ENCODE data around the gene PPP1R16B. TPM values are rescaled to one million over a fixed set of nuclear protein-coding genes. Genes with fewer than 3 reads are reported as not detected.

PPP1R16B gene
- total and polyA plus RNA-seq, 10 of the 15 experiments (the other 5 are each of a cell fraction or from before 2014, with no cell fraction given) = 13.4 to 90.2 (median 66.7) TPM

- Histone ChIP-seq H3K4me1 (ENCODE audit: control insufficient read depth, insufficient read depth, low read length) (no peaks in the 10 kb centered on the region), H3K4me3 (no peak overlapping the region), H3K36me3 (ENCODE audit: control insufficient read depth in 2 of 2, insufficient read depth in 2 of 2, low read length in 1 of 2) (peaks cover 9 to 13% of the 10 kb centered on the region in 2 experiments), H2AFZ (ENCODE audit: control insufficient read depth, low read depth, low read length) (no peak overlapping the region), H3K9me3 (replicated peaks; ENCODE audit: control insufficient read depth, insufficient read depth, low read length) (no peaks in the 10 kb centered on the region), H3K9ac (ENCODE audit: control insufficient read depth, insufficient read depth, low read length) (no peak overlapping the region), H3K79me2 (ENCODE audit: control insufficient read depth, insufficient read depth, low read length) (no peaks in the 10 kb centered on the region), H4K20me1 (ENCODE audit: control insufficient read depth, insufficient read depth) (no peaks in the 10 kb centered on the region), H3K27ac (ENCODE audit: control insufficient read depth, insufficient read depth) (no peak overlapping the region), H3K4me2 (ENCODE audit: control insufficient read depth, insufficient read depth) (no peak overlapping the region), H3K27me3 (replicated peaks in 1 of 2; ENCODE audit: control insufficient read depth in 2 of 2, insufficient read depth in 2 of 2, low read length in 1 of 2) (no peaks in the 10 kb centered on the region)
- FAIRE-seq (no peak), DNase-seq (ENCODE audit: low read depth, low spot score) (no peak), ATAC-seq (no peak)
- intact Hi-C loops (cut with micrococcal nuclease; ENCODE audit: unreplicated experiment) = no loop called here
- ChIA-PET POLR2A (no interaction called here), CTCF (no interaction called here), SMC1A (ENCODE audit: uncharacterized antibody, unreplicated experiment) (interaction anchor here (2.0 kb wide), 1 partner anchor 19 kb away, joined by 5 read pairs; no protein-coding TSS in a partner anchor), RAD21 (ENCODE audit: unreplicated experiment) (no interaction called here)
- over 99% methylated on average over 7 of the region's 7 CpGs for WGBS (ENCODE audit: insufficient coverage, insufficient replicate concordance, low lambda C conversion rate, missing lambda C conversion rate)
- no peak for TF ChIP-seq DPF2 (IDR thresholded peaks at IDR 0.05)
- no peak for TF ChIP-seq ASH2L (IDR thresholded peaks at IDR 0.05; ENCODE audit: borderline replicate concordance, low read depth)
- no peak for TF ChIP-seq ETV6 (conservative IDR thresholded peaks at IDR 0.05 in 1 of 2, IDR thresholded peaks at IDR 0.05 in 1 of 2; ENCODE audit: borderline replicate concordance in 1 of 2, low read depth in 1 of 2)
- no TSS peak for BruUV-seq (replicated peaks)
- in situ Hi-C loops (cut with MboI) = no loop called here
Observed at GRCh38 chr20:38770970-38771369, 34.5 kb upstream of the PPP1R16B start.

DNA sequence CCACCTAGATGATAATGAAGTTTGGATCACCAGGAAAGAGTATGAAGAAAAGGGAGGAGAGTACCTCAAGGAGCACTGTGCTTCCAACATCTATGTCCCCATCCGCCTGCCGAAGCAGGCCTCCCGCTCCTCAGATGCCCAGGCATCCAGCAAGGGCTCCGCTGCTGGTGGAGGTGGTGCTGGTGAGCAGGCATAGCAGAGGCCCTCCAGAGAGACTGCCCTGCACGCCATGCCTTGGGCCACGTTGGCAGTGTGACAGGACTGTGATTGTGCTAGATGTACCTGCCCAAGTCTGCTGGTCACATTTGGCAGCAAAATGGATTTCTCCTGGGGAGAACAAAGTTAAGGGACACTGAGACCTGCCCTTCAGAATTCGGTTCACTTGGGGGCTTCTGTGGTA, 33.9 kb upstream of the PPP1R16B start:
- Histone ChIP-seq H3K27me3 (replicated peaks in 1 of 2; ENCODE audit: control insufficient read depth in 2 of 2, insufficient read depth in 2 of 2, low read length in 1 of 2) (no peaks in the 10 kb centered on the region), H3K36me3 (ENCODE audit: control insufficient read depth in 2 of 2, insufficient read depth in 2 of 2, low read length in 1 of 2) (peaks cover 9 to 11% of the 10 kb centered on the region in 2 experiments), H3K27ac (ENCODE audit: control insufficient read depth, insufficient read depth) (no peak overlapping the region), H3K9ac (ENCODE audit: control insufficient read depth, insufficient read depth, low read length) (no peak overlapping the region), H3K4me2 (ENCODE audit: control insufficient read depth, insufficient read depth) (no peak overlapping the region), H3K79me2 (ENCODE audit: control insufficient read depth, insufficient read depth, low read length) (no peaks in the 10 kb centered on the region), H2AFZ (ENCODE audit: control insufficient read depth, low read depth, low read length) (no peak overlapping the region), H3K4me1 (ENCODE audit: control insufficient read depth, insufficient read depth, low read length) (no peaks in the 10 kb centered on the region), H3K9me3 (replicated peaks; ENCODE audit: control insufficient read depth, insufficient read depth, low read length) (no peaks in the 10 kb centered on the region), H4K20me1 (ENCODE audit: control insufficient read depth, insufficient read depth) (no peaks in the 10 kb centered on the region), H3K4me3 (no peak overlapping the region)
- ChIA-PET POLR2A (no interaction called here), SMC1A (ENCODE audit: uncharacterized antibody, unreplicated experiment) (interaction anchor here (2.0 kb wide), 1 partner anchor 19 kb away, joined by 5 read pairs; no protein-coding TSS in a partner anchor), RAD21 (ENCODE audit: unreplicated experiment) (no interaction called here), CTCF (no interaction called here)
- WGBS (ENCODE audit: insufficient coverage, insufficient replicate concordance, low lambda C conversion rate, missing lambda C conversion rate) = 98% methylated on average over 7 of the region's 7 CpGs
- no TSS peak for BruUV-seq (replicated peaks)
- ATAC-seq (no peak), DNase-seq (ENCODE audit: low read depth, low spot score) (no peak), FAIRE-seq (no peak)
- in situ Hi-C loops (cut with MboI) (no loop called here), intact Hi-C loops (cut with micrococcal nuclease; ENCODE audit: unreplicated experiment) (no loop called here)
- TF ChIP-seq POLR2AphosphoS2 (IDR thresholded peaks at IDR 0.05; ENCODE audit: low read depth, low read length) (no peak), JUND (IDR thresholded peaks at IDR 0.05; ENCODE audit: low read depth, low read length) (no peak), CTCF (IDR thresholded peaks at IDR 0.05 in 2 of 3, conservative IDR thresholded peaks at IDR 0.05 in 1 of 3; ENCODE audit: control insufficient read depth in 2 of 3, extremely low read depth in 1 of 3, insufficient read depth in 1 of 3, low read depth in 3 of 3, low read length in 3 of 3) (no peak), SUPT20H (IDR thresholded peaks at IDR 0.05; ENCODE audit: borderline replicate concordance, control insufficient read depth, low read depth, low read length) (no peak), STAT1 (conservative IDR thresholded peaks at IDR 0.05) (no peak), PAX8 (IDR thresholded peaks at IDR 0.05) (no peak)
- TF ChIP-seq, protein P1, sequence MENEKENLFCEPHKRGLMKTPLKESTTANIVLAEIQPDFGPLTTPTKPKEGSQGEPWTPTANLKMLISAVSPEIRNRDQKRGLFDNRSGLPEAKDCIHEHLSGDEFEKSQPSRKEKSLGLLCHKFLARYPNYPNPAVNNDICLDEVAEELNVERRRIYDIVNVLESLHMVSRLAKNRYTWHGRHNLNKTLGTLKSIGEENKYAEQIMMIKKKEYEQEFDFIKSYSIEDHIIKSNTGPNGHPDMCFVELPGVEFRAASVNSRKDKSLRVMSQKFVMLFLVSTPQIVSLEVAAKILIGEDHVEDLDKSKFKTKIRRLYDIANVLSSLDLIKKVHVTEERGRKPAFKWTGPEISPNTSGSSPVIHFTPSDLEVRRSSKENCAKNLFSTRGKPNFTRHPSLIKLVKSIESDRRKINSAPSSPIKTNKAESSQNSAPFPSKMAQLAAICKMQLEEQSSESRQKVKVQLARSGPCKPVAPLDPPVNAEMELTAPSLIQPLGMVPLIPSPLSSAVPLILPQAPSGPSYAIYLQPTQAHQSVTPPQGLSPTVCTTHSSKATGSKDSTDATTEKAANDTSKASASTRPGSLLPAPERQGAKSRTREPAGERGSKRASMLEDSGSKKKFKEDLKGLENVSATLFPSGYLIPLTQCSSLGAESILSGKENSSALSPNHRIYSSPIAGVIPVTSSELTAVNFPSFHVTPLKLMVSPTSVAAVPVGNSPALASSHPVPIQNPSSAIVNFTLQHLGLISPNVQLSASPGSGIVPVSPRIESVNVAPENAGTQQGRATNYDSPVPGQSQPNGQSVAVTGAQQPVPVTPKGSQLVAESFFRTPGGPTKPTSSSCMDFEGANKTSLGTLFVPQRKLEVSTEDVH (IDR thresholded peaks at IDR 0.05; ENCODE audit: low read depth, partially characterized antibody) = no peak

Data from GM12878 (cell line).